HepG2 (cell line): ENCODE results near the gene ADIRF.

Experiments
- CTCF ChIP-seq: sonication (generic); formaldehyde crosslinking; IDR thresholded peaks from 2 replicates; pipeline ENCODE4 v1.5.0; 2020; ENCODE audit warnings: mild to moderate bottlenecking, missing genetic modification reagents, moderate library complexity
- E2F5 ChIP-seq: sonication (generic); formaldehyde crosslinking; conservative IDR thresholded peaks from 2 replicates; pipeline ENCODE4 v1.4.0; 2020; ENCODE audit warnings: missing genetic modification reagents
- EEA1 ChIP-seq: sonication (generic); formaldehyde crosslinking; IDR thresholded peaks from 2 replicates; pipeline ENCODE4 v1.5.1; 2020; ENCODE audit warnings: mild to moderate bottlenecking, missing genetic modification reagents, borderline replicate concordance
- HDAC6 ChIP-seq: fragments of 200-600 bp; sonication (generic); IDR thresholded peaks from 2 replicates; pipeline ENCODE4 v1.7.0; 2017; ENCODE audit warnings: mild to moderate bottlenecking, antibody characterized with exemption, low read length, low read depth
- HOXD1 ChIP-seq: sonication (generic); formaldehyde crosslinking; IDR thresholded peaks from 2 replicates; pipeline ENCODE4 v1.5.0; 2020; ENCODE audit warnings: missing genetic modification reagents
- MAFK ChIP-seq, 2 experiments: IDR thresholded peaks in 1 of 2; conservative IDR thresholded peaks in 1 of 2; 2 replicates each; pipeline ENCODE4 v1.6.1; 2011; ENCODE audit warnings: improper control_type of control experiment in 2 of 2, low read length in 2 of 2
- MIER2 ChIP-seq: IDR thresholded peaks from 2 replicates; pipeline ENCODE4 v1.6.1; 2016; ENCODE audit warnings: missing biosample characterization, missing genetic modification reagents
- POLR2AphosphoS5 ChIP-seq: IDR thresholded peaks from 2 replicates; pipeline ENCODE4 v1.6.1; 2012; ENCODE audit warnings: low read depth, low read length
- RXRA ChIP-seq: sonication (generic); formaldehyde crosslinking; IDR thresholded peaks from 2 replicates; pipeline ENCODE4 v1.5.1; 2020; ENCODE audit warnings: missing genetic modification reagents
- SMC3 ChIP-seq: IDR thresholded peaks from 2 replicates; pipeline ENCODE4 v1.6.1; 2011; ENCODE audit warnings: low read length, improper control_type of control experiment
- ZNF501 ChIP-seq: sonication (generic); formaldehyde crosslinking; IDR thresholded peaks from 2 replicates; pipeline ENCODE4 v1.5.1; 2020; ENCODE audit warnings: mild to moderate bottlenecking, moderate library complexity, missing genetic modification reagents
- ZSCAN25 ChIP-seq: sonication (generic); formaldehyde crosslinking; IDR thresholded peaks from 2 replicates; pipeline ENCODE4 v1.8.0; 2022; ENCODE audit warnings: mild to moderate bottlenecking, missing genetic modification reagents

DNA sequence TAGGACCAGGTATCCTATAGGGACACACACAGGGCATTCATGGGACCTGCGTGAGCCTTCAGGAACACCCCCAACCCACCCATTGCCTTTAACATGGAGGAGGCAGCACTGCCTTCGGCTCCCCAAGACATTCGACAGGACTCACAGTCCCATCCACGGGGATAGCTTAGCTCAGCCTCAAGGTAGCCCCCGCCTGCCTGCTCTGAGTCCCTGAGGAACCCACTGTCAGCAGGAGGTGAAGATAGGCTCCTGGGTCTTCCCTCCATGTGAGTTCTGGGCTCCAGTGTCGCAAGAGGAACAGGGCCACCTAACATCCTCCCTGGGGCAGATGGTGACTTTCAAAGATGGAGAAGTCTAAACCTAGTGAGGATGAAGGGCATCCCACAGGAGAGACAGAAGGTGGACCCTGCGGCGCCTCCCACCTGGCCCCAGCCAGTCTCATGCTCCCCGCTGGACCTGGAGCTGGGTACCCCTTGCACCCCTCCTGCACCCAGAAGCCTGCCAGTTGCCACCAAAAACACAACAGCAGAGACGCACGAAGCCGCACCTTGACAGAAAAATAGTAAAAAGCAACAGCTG, 4.9 kb upstream of the ADIRF start:
- TF ChIP-seq MAFK (conservative IDR thresholded peaks at IDR 0.05 in 1 of 2, IDR thresholded peaks at IDR 0.05 in 1 of 2; ENCODE audit: low read length in 2 of 2) (no peak), POLR2AphosphoS5 (no peak), SMC3 (no peak), EEA1 (no peak), MIER2 (CRISPR knock-in tag) (no peak), RXRA (no peak), HDAC6 (no peak), CTCF (CRISPR knock-in tag) (no peak), ZSCAN25 (no peak), HOXD1 (CRISPR knock-in tag) (no peak), E2F5 (no peak), ZNF501 (CRISPR knock-in tag) (no peak)
